ENCODE results near the gene PLD1. TPM values are rescaled to one million over a fixed set of nuclear protein-coding genes. Genes with fewer than 3 reads are reported as not detected.

PLD1 gene
- total and polyA plus RNA-seq, 2 of the 8 experiments (the other 6 are each of a cell fraction or from before 2014, with no cell fraction given) = 1.2 to 2.6 TPM

DNA sequence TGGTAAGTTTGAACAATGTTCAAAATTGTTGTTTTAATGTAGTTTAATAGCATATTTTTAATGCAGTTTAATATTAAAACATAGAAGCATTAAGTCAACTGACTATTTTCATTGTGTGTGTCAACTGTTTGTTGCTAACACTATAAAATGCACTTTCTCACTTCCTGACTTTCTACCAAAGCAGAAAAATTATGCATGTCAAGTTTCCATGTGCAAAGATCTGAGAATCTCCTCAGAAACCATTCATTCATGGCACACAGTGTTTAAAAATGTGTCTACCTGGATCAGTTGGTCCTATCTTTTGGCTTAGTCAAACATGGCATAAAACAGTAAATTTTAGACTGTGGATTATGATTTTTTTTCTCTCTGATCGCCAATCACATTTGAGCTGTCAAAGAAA lies 156.0 kb downstream of the PLD1 start (continued):
- TF ChIP-seq, protein P1, sequence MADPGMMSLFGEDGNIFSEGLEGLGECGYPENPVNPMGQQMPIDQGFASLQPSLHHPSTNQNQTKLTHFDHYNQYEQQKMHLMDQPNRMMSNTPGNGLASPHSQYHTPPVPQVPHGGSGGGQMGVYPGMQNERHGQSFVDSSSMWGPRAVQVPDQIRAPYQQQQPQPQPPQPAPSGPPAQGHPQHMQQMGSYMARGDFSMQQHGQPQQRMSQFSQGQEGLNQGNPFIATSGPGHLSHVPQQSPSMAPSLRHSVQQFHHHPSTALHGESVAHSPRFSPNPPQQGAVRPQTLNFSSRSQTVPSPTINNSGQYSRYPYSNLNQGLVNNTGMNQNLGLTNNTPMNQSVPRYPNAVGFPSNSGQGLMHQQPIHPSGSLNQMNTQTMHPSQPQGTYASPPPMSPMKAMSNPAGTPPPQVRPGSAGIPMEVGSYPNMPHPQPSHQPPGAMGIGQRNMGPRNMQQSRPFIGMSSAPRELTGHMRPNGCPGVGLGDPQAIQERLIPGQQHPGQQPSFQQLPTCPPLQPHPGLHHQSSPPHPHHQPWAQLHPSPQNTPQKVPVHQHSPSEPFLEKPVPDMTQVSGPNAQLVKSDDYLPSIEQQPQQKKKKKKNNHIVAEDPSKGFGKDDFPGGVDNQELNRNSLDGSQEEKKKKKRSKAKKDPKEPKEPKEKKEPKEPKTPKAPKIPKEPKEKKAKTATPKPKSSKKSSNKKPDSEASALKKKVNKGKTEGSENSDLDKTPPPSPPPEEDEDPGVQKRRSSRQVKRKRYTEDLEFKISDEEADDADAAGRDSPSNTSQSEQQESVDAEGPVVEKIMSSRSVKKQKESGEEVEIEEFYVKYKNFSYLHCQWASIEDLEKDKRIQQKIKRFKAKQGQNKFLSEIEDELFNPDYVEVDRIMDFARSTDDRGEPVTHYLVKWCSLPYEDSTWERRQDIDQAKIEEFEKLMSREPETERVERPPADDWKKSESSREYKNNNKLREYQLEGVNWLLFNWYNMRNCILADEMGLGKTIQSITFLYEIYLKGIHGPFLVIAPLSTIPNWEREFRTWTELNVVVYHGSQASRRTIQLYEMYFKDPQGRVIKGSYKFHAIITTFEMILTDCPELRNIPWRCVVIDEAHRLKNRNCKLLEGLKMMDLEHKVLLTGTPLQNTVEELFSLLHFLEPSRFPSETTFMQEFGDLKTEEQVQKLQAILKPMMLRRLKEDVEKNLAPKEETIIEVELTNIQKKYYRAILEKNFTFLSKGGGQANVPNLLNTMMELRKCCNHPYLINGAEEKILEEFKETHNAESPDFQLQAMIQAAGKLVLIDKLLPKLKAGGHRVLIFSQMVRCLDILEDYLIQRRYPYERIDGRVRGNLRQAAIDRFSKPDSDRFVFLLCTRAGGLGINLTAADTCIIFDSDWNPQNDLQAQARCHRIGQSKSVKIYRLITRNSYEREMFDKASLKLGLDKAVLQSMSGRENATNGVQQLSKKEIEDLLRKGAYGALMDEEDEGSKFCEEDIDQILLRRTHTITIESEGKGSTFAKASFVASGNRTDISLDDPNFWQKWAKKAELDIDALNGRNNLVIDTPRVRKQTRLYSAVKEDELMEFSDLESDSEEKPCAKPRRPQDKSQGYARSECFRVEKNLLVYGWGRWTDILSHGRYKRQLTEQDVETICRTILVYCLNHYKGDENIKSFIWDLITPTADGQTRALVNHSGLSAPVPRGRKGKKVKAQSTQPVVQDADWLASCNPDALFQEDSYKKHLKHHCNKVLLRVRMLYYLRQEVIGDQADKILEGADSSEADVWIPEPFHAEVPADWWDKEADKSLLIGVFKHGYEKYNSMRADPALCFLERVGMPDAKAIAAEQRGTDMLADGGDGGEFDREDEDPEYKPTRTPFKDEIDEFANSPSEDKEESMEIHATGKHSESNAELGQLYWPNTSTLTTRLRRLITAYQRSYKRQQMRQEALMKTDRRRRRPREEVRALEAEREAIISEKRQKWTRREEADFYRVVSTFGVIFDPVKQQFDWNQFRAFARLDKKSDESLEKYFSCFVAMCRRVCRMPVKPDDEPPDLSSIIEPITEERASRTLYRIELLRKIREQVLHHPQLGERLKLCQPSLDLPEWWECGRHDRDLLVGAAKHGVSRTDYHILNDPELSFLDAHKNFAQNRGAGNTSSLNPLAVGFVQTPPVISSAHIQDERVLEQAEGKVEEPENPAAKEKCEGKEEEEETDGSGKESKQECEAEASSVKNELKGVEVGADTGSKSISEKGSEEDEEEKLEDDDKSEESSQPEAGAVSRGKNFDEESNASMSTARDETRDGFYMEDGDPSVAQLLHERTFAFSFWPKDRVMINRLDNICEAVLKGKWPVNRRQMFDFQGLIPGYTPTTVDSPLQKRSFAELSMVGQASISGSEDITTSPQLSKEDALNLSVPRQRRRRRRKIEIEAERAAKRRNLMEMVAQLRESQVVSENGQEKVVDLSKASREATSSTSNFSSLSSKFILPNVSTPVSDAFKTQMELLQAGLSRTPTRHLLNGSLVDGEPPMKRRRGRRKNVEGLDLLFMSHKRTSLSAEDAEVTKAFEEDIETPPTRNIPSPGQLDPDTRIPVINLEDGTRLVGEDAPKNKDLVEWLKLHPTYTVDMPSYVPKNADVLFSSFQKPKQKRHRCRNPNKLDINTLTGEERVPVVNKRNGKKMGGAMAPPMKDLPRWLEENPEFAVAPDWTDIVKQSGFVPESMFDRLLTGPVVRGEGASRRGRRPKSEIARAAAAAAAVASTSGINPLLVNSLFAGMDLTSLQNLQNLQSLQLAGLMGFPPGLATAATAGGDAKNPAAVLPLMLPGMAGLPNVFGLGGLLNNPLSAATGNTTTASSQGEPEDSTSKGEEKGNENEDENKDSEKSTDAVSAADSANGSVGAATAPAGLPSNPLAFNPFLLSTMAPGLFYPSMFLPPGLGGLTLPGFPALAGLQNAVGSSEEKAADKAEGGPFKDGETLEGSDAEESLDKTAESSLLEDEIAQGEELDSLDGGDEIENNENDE (IDR thresholded peaks at IDR 0.05; ENCODE audit: insufficient replicate concordance, low read length) = no peak
- TF ChIP-seq KDM1A (IDR thresholded peaks at IDR 0.05; ENCODE audit: borderline replicate concordance, low read length) (no peak), ASH2L (IDR thresholded peaks at IDR 0.05; ENCODE audit: low read length) (no peak), CREB1 (IDR thresholded peaks at IDR 0.05) (no peak), KDM5A (IDR thresholded peaks at IDR 0.05; ENCODE audit: low read length) (no peak), HDAC2 (IDR thresholded peaks at IDR 0.05; ENCODE audit: borderline replicate concordance in 1 of 2, low read depth in 2 of 2, low read length in 2 of 2) (no peak), BRCA1 (IDR thresholded peaks at IDR 0.05; ENCODE audit: low read depth, low read length) (no peak), YY1 (IDR thresholded peaks at IDR 0.05; ENCODE audit: low read depth, low read length) (no peak), EGR1 (IDR thresholded peaks at IDR 0.05; ENCODE audit: borderline replicate concordance, low read depth, low read length) (no peak), RFX5 (IDR thresholded peaks at IDR 0.05; ENCODE audit: borderline replicate concordance, low read depth, low read length) (no peak)
- TF ChIP-seq, protein P2, sequence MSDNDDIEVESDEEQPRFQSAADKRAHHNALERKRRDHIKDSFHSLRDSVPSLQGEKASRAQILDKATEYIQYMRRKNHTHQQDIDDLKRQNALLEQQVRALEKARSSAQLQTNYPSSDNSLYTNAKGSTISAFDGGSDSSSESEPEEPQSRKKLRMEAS (IDR thresholded peaks at IDR 0.05) = no peak

Measured in H1 (cell line).